ENCODE data around the gene TRABD.

TRABD gene

DNA sequence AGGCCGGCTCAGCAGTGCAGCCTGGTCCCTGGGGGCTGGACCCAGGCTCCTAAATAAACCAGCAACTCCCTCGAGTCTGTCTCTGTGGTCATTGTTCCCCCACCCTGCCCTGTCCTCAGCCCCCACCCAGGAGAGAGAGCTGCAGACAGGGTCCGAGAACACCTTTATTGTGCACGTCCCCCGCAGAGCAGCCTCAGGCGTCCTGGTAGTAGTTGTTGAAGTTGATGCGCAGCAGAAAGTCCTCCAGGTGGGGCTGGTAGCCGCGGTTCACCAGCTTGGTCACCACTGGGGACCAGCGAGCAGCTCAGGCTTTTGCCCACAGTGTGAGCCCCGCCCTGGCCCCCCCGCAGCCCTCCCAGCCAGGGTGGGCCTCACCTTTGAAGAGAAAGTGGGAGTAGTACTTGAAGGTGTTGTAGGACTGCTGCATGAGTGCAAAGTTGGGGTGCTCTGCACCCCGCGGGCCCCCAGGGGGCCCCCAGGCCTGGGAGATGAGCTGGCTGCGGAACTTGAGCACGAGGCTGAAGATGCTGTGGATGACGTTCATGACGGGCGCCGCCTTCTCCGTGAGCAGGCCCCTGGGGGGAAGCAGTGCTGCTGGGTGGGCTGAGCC, 31.9 kb downstream of the TRABD start:
- DNase-seq (ENCODE audit: low read depth), result no peak

DNA sequence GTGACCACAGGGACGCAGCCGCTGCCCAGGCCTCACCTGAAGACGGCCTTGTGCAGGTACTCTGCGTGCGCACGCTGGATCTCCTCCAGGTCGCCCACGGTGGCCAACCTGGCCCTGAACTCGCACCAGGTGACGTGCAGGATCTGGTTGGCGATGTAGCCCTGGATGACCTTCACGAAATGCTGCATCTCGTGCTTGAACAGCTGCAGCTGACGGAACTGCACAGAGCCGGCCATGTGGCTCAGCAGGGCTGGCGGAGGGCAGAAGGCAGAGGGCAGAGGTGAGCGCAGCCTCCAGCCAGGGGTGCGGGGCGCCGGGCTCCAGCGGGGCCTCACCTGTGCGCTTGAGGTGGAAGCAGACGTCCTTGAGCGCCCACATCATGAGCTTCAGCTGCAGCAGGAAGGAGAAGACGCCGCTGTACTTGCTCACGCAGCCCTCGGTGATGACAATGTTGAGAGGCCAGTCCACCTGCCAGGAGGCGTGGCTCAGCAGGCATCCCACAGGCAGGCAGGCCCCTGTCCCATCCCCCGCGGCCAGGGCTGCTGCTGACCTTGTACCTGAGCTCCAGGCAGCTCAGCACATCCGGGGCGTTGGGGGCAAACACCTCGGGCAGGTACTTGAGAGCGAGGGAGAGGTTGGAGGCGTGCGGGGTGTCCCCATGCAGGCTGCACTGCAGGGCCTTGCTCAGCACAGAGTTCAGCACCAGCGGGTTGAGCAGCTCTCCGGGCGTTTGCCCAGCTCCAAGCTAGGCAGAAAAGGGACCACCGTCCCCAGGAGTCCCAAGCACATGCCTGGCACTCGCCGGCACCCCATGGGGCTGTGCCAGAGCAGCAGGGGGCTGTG, 32.7 kb downstream of the TRABD start:
- no peak for DNase-seq (ENCODE audit: low read depth)

DNA sequence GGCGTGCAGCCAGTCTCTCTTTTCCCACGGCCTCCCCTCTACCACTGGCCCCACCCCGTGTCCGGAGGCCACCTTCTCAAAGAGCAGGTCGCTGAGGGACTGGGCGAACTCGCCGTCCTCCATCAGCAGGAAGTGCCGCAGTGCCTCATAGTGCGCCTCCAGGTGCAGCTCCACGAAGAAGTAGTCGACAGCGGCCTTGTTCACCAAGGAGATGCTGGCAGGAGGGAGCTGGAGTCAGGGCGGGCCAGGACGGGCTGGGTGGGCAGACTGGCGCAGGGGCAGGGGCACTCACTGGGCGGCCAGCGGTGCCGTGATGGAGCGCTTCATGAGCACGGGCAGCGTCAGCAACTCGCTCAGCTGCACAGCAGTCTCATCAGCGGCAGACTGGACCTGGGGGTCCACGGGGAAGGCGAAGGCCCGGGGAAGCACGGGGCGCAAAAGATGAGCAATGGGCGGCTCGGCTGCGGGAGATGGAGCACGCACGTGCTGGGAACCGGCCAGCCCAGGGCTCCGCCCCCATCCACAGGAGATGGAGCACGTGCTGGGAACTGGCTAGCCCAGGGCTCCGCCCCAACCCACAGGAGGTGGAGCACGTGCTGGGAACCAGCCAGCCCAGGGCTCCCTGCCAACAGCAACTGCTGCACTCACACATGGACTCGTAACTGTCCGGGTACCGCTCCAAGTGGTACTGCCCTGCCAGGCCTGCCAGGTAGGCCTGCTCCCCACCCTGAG, 33.4 kb downstream of the TRABD start:
- no peak for DNase-seq (ENCODE audit: low read depth)

DNA sequence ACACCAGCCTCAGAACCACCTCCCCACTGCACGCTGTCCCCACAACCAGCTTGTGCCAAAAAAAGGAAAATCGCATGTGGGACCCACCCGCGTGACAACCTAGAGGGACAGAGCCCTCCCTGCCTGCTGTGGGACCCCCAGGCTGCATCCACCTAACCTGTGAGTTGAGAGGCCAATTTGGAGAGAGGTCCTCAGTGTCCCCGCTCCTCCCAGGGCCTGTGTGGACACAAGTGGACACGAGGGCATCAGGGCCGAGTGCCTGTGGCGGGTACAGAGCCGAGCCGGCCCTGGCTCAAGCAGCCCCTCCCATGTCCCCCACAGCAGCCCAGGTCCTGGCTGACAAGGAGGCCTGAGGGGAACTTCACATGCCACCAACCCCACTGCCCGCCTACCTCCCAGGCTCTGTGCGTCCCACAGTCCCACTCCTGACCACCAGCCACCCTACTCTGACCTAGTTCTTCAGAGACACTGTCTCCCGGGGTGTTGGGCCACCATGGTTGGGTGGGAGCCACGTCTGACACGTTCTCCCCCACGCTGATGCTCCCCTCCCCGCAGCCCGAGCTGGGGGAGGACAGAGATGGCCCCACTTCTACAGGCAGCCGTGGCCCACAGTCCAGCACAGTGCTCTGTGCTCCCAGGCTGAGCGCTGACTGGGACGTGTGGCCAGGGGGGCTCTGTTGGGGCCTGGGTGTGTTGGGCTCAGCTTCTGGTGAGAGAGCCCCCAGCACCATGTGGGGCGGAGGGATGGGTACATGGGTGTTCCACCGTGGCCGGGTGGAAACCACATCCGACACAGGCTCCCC, 34.3 kb downstream of the TRABD start:
- no peak for DNase-seq (ENCODE audit: low read depth)

DNA sequence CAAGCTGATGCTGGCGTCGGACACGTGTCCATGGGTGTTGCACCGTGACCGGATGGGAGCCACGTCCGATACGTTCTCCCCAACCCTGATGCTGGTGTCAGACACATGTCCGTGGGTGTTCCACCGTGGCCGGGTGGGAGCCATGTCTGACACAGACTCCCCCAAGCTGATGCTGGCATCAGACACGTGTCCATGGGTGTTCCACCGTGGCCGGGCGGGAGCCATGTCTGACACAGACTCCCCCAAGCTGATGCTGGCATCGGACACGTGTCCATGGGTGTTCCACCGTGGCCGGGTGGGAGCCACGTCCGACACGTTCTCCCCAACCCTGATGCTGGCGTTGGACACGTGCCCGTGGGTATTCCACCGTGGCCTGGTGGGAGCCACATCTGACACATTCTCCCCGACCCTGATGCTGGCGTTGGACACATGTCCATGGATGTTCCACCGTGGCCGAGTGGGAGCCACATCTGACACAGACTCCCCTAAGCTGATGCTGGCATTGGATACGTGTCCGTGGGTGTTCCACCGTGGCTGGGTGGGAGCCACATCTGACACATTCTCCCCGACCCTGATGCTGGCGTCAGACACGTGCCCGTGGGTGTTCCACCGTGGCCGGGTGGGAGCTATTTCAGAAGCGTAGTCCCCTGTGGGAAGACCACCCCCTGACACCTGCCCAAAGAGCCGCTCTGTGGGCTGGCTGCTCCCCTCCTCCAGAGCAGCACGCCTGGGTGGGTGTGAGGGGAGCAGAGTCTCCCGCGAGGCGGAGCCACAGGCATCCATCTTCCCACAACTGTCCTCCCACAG, 35.1 kb downstream of the TRABD start:
- no peak for DNase-seq (ENCODE audit: low read depth)

DNA sequence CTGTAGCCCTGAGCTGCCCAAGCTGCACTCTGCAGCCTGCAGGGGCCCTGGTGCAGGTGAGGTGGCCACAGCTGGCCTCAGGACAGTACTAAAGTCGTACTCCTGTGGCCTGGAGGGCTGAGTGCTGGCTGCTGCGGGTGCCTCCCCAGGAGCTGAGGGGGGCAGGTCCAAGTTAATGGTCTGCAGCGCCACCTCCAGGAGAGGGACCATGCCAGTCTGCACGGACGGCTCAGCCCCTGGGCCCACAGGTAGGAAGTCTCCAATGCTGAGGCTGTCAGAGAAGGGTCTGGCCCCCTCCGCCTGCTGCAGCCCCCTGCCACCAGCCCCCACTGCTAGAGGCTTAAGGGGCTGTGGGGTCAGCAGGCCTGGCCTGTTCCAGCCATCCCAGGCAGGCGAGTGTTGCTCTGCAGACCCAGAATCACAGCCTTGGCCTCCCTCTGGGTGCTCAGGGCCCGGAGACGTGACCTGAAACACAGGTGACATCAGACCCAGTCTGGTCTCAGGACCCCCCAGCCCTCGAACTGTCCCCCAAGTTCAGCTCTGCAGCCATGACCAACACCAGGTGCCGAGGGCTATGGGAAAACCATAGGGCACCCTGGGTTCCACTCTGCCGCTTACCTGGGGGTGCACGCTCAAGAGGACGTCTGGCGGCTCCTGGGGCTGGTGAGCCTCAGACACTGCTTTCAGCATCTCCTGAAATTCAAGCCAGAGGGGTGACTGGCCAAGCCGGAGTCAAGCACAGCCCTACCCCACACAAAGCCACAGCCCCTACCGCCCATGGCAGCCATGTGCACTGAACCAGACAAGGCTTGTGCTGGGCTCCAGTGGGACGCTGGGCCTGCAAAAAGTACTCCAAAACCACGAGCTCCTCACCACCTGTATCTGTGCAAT, 35.9 kb downstream of the TRABD start:
- no peak for DNase-seq (ENCODE audit: low read depth)

DNA sequence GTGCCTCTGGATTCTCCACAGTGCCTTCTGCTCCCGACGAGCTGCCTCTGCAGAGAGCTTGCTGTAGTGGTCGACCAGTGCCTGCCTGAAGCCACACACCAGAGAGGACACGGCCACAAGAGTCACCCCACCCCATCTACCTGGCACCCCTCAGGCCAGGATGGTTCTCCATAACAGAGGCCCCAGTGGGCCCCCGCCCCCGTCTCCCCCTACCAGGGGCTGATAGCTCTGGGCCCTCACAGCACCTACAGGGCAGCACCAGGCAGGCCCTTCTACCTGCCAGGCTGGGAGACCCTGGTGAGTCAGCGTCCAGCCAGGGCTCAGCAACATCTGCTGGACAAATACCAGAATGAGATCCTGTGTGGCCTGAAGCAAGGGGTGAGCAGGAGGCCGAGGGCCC, 36.8 kb downstream of the TRABD start:
- no peak for DNase-seq (ENCODE audit: low read depth)

DNA sequence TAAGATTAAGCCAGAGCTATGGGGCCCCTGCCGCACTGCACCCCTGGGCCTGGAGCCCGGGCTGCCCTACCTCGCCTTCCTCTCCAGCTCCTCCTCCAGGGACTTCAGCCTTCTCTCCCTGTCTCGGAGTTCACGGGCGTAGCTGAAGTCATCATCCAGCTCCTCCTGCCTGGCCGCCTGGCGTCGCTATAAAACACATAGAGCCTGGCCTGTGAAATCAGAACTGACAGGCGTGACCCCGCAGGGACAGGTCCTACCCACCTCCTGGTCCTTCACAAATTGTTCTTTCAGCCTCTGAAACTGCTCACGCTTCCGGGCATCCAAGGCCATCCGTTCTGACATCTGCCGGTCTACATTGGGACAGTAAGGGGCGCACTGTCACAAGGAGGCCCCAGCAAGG, 38.4 kb downstream of the TRABD start:
- DNase-seq (ENCODE audit: low read depth), result no peak

DNA sequence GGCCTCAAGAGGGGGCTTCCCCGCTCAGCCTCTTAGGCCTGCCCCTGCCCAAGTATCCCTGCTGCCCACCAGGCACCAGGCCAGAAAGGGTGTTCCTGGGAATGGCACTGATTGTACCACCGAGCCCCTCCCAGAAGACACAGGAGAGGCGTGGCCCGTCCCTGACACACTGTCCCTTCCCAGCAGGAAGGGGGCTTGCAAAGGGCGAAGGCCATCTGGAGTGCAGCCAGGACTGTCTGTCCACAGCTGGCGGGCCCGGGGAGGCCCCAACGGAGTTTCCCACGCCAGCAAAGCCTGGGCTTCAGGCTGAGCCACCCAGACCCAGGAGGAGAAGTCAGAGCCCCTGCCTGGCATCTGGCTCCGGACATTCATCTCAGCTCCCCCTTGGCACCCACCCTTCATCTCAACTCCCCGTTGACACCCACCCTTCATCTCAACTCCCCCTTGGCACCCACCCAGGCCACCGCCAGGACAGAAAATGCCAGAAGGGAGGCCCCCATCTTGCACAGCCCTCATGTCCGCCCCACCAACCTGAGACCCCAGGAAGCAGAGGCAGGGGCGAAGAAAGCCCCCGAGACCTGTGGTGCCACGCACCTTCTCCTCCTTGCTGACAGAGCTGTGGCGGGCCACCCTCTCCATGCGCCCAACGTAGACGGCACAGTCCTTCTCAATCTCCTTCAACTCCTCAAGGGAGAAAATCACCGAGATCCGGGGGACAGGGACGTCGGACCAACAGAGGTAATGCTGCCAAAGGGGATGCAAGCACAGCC, 39.7 kb downstream of the TRABD start:
- DNase-seq (ENCODE audit: low read depth), result no peak

DNA sequence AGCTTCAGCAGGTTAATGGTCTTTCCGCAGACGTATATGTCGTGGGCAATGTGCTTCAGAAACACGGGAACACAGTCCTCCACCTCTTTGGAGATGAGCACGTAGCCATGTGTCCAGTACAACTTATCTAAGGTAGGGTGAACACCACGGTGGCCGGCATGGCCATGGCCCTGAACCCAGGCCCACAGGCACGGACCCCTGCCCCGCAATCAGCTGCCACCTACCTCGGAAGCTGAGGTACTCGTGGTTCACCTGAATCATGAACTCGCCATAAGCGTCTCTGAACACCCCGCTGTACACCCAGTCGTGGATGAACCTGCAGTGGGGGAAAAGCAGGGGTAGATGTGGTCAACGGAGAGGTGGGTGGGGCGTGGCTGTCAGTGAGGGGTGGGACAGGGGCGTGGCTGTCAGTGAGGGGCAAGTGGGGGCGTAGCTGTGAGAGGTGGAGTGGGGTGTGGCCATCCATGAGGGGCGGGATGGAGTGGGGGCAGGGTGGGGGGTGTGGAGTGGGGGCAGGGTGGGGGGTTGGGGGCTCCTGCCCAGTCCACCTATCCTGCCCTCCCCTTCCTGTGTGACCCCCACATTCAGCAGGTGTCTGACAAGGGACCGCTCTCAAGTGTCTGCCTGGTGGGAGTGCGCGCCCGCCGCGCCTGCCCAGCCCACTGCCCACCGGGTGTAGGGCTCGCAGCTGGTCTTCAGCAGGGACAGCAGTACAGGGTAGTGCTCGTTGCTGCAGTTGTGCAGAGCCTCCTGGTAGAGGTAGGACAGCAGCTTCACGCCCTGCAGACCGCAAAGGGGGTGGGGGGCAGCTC, 40.6 kb downstream of the TRABD start:
- no peak for DNase-seq (ENCODE audit: low read depth)

DNA sequence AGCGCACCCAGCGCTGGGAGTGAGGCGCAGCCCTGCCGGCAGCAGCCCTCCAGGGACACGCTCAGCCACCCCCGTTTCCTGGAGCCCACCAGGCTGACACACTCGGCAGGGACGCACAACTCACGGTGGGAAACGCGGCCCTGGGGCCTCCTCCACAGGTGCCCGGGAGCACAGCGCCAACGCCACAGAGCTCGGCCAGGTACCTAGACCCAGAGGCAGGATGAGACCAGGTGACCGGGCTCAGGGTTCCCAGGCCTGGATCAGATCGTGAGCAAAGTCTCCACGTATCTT, 41.1 kb downstream of the TRABD start:
- no peak for DNase-seq (ENCODE audit: low read depth)

DNA sequence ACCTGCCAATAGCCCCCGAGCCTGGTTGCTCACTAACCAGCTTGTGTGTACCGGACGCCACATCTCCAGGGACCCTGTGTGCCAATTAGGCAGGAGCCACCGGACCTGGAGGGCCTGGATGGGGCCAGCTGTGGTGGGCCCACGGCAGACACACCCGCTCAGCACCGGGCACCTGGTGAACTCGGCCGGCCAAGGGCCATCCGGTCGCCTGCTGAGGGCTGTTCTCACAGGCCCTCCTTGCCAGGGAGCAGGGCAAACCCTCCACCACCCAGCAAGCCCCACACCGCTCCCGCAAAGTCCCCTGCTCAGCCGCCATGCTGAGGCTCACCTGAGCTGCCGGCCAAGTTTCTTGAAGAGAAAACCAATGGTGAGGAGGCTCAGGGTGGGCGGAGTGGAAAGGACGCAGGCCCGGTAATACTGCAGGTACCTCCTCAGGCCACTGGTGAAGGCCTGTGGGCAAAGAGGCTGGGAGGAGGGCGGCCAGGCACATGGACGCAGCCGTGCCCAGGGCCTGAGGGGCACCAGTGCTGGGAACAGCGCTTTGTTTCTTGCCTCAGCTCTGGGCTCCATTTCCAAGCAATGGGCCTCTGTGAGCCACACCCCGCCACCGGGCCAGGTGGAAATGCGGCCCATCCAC, 42.0 kb downstream of the TRABD start:
- no peak for DNase-seq (ENCODE audit: low read depth)

DNA sequence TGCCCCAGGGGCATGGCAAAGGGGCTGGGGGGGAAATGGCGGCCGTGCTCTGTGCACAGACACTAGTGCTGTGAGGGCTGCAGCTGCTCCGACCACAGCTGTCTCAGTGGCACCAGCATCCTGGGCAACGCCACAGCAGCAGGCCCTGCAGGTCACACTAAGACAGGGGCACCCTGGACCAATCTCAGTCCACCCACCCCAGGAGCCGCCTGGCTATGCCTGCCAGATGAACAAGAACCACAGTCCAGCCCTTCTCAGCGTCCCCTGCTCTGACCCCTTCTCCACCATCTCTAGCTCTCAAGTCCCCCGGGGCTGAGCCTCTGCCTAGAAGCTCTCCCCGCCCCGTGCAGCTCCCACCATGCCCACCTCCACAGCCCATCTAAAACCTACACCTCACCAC, 42.7 kb downstream of the TRABD start:
- no peak for DNase-seq (ENCODE audit: low read depth)

DNA sequence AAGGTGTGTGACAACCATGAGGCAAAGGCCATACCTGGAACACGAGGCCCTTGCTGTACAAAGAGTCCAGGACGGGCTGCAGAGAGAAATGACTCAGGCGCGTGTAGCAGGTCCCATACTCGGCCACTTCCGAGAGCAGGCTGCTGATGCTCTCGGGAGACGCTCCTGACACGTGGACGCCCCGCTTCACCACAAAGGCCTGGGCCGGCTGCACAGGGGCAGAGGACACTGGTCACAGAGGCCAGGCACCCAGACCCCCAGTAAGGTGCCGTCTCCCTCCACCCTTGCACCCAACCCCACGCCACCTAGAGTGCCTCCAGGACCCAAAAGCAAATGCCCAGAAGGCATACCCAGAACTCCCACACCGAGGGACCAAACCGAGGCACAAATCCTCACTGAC, 43.7 kb downstream of the TRABD start:
- no peak for DNase-seq (ENCODE audit: low read depth)

DNA sequence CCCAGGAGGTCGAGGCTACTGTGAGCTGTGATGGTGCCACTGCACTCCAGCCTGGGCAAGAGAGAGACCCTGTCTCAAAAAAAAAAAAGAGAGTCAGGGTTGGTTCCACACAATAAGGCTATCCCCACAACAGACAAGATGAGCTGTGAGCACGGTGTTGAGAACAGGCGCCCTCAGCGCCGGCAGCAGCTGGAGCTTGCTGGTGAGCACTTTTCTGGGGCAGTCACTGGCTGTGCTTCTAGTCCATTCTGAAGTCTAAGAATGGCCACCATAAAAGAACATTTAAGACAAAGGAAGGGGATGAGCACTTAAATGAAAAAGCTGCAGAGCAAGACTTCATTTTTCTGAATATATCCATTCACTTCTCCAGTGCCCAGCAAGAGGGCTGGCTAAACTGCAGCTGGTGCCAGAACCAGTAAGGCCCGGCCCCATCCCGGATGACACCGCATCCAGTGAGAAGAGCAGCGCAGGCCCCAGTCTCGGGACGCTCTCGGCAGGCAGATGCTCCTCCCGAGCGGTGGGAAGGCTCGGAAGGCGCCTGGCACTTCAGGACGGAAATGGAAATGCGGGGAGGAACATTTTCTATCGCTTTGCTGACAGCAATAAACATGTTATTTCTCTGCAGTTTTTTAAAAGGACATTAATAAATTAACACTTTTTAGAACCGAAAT, 46.9 kb downstream of the TRABD start:
- no peak for DNase-seq (ENCODE audit: low read depth)

DNA sequence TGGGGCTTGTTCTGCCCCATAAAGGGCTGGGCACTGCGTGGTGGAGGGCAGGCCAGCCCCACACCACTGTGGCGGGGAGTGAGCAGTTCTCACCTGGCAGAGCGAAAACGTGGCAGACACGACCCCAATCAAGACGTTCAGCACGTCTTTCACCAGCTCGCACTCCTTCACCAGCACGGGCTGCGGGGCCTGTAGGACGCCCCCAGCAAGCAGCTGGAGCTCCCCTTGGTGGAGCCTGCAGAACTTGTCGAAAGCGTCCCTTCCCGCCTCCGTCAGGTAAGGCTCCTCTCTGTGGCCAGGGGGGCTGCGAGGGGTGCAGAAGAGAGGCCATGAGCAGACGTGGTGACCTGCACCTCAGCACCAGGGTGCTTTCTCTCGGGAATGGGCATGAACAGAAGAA, 47.5 kb downstream of the TRABD start:
- DNase-seq (ENCODE audit: low read depth), result no peak

DNA sequence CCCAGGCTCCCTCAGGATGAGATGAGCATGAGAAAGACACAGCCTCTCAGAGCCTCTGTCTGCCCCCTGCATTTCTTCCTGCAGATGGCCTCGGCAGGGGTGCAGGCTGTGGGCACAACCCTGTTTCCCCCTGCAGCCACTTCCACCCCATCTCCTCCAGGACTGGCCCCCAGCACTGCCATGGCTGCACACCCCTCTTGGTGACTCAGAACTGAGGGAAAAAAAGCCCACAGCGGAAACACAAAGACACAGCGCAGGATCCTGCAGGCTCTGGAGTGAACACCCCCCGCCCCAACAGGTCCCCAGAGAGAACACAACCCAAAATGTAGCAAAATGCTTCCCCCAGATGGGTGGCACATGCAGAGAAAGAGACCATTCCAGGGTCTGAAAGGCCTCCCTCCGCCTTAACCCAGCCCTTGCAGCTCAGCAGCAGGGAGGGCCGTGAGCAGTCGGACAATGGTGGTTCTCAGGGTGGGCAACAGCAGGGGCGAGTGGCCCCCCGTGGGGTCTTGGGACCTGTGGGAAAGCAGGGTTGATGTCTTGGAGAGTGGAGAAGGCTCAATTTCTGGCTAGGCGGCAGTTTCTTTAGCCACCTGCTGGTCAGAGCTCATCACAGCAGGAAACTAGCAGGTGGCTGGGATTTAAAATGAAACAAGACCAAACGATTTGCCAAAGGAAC, 51.2 kb downstream of the TRABD start:
- DNase-seq (ENCODE audit: low read depth), result no peak
